Caki2 (cell line): ENCODE results near the gene COBLL1. TPM values are rescaled to one million over a fixed set of nuclear protein-coding genes. Genes with fewer than 3 reads are reported as not detected.

Source experiments
- DNase-seq: peaks from one replicate; pipeline ENCODE4 v3.0.0-alpha.2; 2015; ENCODE audit warnings: low read depth
- in situ Hi-C: cut with HindIII; loops from 2 replicates; pipeline ENCODE4 v1.10.0; 2016; ENCODE audit warnings: low sequenced_read_pairs, low pct_unique_long_range_greater_than_20kb, mixed read lengths
- total RNA-seq: library from RNA; depleted of rRNA; stranded (reverse); fragments of >200 nt; shearing (Covaris generic); gene quantifications from 2 replicates; pipeline ENCODE4 v1.2.3, GENCODE V29; 2014; ENCODE audit warnings: low replicate concordance

Gene COBLL1
- total RNA-seq, 1 experiment from 2014 or later = 16.4 TPM

DNA sequence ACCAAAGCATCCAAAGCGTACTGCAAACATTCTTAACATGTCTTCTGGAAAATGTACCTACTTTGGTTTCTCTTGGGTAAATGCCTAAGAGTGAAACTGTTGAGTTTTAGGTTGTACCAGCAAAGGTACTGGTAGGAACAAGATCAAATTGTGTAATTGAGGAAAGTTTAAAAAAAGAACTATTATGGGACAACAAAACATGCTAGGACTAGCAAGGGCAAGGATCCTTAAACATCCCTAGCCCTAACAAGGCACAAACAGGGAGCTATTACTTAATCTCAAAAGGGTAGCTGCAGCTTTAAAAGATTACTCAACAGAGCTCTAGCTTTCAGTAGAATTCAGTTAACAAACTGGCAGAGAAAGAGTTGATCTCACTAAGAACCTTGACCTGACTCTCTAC lies 164.4 kb downstream of the COBLL1 start:
- DNase-seq = no peak
- in situ Hi-C loops = no loop called here

- DNase-seq = no peak
- in situ Hi-C loops = no loop called here
These were observed 165.9 kb downstream of the COBLL1 start for GRCh38 chr2:164675687-164676086.

GRCh38 chr2:164675027-164675426 lies 166.6 kb downstream of the COBLL1 start:
- in situ Hi-C loops = no loop called here

DNA sequence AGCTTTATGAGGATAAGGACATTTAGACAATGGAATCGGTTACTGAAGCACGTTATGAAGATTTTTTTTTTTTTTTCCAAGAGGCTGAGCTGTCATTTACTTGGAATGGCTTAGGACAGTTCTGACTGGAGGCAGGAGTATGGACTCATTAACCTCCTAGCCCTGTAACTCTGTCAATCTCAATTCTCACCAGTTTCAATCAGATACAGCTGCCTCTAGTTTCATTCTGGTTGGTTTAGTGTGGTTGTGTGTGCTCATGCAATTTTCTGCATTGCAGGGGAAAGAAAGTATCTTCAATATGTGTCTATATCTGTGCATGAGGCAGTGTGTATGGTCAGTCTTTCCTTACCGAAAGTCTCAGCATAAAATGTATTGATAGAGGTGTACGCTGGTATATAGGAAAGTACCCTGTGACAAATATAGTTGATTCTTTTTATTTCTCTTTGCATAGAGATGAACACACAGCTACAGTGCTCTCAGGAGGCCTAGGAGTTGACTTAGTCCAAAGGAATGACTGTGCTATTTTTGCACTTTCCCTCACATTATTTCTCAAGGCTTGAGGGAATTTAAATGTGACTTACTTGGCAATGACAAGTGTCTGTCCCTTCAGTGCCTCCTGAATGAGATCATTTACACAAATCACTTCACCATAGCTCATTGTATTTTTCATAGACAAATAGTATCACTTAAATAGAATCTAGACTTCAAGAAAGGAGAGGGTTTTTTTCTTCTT lies 169.8 kb downstream of the COBLL1 start:
- in situ Hi-C loops = no loop called here

More at GRCh38 chr2:164675027-164675426, 166.6 kb downstream of the COBLL1 start:
- no peak for DNase-seq

GRCh38 chr2:164669291-164669690 lies 172.3 kb downstream of the COBLL1 start:
- in situ Hi-C loops = no loop called here
- DNase-seq = no peak

More for the DNA sequence above, 169.8 kb downstream of the COBLL1 start:
- DNase-seq = no peak

DNA sequence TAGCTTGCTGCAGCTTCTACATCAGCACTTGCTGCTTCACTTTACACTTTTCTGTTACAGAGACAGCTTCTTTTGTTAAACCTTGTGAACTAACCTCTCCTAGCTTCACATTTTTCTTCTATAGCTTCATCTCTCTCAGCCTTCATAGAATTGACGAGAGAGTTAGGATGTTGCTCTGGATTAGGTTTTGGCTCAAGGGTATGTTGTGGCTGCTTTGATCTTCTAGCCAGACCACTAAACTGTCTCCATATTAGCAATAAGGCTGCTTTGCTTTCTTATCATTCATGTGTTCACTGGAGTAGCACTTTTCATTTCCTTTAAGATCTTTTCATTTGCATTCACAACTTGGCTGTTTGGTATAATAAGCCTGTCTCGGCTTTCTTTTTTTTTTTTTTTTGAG lies 174.1 kb downstream of the COBLL1 start:
- DNase-seq = peak; percentile 8
- in situ Hi-C loops = no loop called here

GRCh38 chr2:164664070-164664469 lies 177.6 kb downstream of the COBLL1 start:
- in situ Hi-C loops = no loop called here

DNA sequence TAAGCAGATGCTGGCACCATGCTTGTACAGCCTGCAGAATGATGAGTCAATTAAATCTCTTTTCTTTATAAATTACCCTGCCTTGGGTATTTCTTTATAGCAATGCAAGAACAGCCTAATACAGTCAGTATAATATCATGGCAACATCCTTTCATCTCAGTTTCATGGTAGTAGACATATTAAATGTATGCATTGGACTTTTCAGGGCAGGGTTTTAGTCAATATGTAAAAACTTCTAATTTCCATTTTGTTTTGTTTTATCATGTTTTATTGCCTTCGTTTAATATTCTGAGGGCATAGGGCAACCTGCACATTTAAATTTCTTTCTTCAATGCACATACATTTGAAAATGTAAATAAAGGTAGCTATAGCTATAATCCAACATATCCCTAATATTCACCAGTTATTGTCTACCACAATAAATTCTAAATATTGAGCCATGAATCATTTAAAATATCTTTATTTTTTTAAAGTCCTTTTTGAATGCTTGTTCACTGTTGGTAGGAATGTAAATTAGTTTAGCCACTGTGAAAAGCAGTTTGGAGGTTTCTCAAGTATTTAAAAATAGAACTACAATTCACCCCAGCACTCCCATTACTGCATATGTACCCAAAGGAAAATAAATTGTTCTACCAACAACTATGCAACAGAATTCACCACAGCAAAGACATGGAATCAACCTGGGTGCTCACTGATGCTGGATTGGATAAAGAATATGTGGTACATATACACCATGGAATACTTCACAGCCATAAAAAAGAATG lies 178.6 kb downstream of the COBLL1 start:
- in situ Hi-C loops = no loop called here
- DNase-seq = no peak

More at GRCh38 chr2:164664070-164664469, 177.6 kb downstream of the COBLL1 start:
- no peak for DNase-seq

- in situ Hi-C loops = no loop called here
- DNase-seq = no peak
These were observed 179.6 kb downstream of the COBLL1 start for GRCh38 chr2:164662066-164662465.

DNA sequence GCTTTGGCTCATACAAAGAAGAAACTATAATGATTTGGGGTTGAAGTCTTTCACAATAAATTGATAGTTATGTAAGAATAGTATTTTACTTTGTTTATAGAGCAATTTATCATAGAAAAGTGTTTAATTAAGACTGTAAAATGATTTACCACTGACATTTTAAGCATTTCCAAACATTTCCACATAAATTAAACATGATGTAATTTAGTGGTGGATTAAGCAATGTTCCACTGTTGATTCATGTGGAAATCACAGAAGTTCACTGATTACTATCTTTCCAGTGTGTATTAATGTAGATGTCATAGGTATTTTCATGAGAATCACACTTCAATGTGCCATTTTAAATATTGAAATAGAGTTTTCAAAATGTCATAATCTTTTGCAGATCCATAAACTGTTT lies 180.3 kb downstream of the COBLL1 start:
- in situ Hi-C loops = no loop called here
- no peak for DNase-seq

- DNase-seq = peak; percentile 13
- in situ Hi-C loops = no loop called here
These were observed 184.5 kb downstream of the COBLL1 start for GRCh38 chr2:164657129-164657528.

DNA sequence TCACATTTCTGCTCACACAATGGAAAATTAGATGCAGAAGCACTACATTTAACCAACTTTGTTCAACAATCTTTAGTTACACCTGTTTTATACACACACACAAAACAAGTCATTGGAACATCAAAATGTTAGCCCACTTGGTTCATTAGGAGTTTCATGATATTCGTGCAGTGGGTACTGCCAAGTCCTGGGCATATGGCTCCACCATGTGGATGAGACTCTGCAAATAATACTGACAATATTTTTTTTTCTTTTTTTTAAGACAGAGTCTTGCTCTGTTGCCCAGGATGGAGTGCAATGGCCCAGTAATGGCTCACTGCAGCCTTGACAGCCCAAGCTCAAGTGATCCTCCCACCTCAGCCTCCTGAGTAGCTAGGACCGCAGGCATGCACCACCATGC lies 185.9 kb downstream of the COBLL1 start:
- peak; percentile 16 for DNase-seq
- in situ Hi-C loops = no loop called here

- DNase-seq = peak; percentile 31
- in situ Hi-C loops = no loop called here
These were observed 186.3 kb downstream of the COBLL1 start for GRCh38 chr2:164655336-164655735.

DNA sequence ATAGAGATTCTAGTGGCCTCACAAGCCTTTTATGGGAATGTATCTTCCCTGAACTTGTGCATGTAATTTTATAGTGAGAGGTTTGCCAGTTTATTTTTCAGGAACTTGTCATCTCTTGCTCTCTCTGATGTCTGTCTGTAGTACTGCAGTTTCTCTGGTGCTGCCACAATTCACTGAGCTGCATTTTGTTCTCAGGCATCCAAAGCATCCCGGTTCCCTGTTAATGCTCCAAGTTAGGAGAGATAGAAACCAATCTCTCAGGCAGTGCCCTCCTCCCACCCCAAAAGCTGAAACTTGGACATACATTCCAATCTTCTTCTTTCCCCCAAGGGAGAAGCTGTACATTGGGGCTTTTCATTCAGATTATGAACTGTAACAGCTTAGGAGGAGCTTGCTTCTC lies 190.3 kb downstream of the COBLL1 start:
- no peak for DNase-seq
- in situ Hi-C loops = no loop called here

GRCh38 chr2:164644036-164644700 lies 197.5 kb downstream of the COBLL1 start:
- DNase-seq = peak; percentile 67
- in situ Hi-C loops = no loop called here

DNA sequence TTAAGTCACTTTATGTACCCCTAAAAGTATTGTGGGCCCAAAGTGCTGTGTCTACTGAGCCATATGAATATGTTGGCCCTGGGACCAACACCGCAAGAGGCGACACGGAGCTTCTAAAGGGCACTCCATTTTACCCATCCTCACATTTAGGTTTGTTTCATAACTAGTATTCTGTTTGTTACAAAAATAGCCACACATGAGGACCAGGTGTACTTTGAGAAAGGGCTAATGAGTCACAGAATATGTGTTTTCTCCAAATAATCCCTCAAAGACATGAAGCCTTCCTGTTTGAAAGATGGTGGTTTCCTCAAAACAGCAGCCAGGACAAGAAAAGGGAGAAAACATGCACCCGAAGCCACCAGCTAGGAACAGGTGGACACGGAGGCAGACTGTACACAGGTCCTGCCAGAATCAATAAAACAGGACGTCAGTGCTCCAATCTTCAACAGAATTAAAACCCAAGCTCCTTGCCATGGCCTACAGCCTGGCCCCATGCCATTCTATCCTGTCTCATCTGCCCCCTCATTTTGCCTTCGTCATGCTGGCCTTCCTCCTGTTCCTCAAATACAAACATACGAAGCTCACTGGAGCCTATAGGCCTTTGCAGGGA lies 198.6 kb downstream of the COBLL1 start:
- in situ Hi-C loops = no loop called here
- DNase-seq = no peak

DNA sequence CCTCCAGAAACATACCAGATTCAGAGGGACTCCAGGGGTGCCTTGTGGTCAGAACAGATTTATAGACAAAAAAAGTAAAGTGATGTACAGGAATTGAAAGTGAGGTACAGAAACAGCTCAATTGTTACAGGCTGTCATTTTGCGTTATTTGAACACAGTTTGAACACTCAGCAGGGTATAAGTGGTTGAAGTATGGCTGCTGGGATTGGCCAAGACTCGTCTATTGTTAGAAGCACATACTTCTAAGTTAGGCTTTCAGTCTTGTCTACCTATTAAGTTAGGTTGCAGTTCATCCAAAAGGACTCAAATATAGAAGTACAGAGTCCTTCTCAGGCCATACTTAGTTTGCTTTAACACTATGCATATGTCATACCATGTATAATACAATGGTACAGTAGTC lies 199.4 kb downstream of the COBLL1 start:
- in situ Hi-C loops = no loop called here

More for the DNA sequence above, 199.4 kb downstream of the COBLL1 start:
- DNase-seq = no peak
